HG03521 (cell line): ENCODE measurements around the gene DPYD.

Experiments used
- ATAC-seq: cut with Tn5 transposase; IDR thresholded peaks from one replicate; pipeline ENCODE4 v1.9.1; 2021; ENCODE audit warnings: mild to moderate bottlenecking, moderate library complexity; ENCODE audit not compliant: unreplicated experiment

The DPYD gene

GRCh38 chr1:97920832-97921571 is at the start of gene DPYD:
TSS of gene DPYD (minus strand) at chr1:97921034. CDS start at chr1:97920922, 112 bp downstream.
- ATAC-seq = peak; percentile 91

DNA sequence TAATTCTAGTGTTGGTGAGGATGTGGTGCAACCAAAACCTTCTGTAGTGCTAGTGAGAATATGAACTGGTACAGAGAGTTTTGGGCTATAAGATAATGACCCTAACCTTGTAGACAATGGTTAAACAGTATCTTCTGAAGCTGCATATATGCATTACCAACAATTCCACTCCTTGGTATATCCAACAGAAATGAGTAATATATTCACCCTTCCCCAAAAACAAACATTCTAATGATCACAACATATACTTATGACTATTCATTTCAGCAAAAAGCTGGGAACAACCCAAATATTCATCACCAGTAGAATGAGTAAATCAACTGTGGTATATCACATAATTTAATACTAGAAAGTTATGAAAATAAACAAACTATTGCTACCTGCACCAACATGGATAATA is 39.6 kb upstream of the DPYD start:
- ATAC-seq = no peak

- ATAC-seq = no peak
Measured at GRCh38 chr1:97947695-97948094, 26.9 kb upstream of the DPYD start.

GRCh38 chr1:97943354-97943753 is 22.5 kb upstream of the DPYD start:
- ATAC-seq = no peak

DNA sequence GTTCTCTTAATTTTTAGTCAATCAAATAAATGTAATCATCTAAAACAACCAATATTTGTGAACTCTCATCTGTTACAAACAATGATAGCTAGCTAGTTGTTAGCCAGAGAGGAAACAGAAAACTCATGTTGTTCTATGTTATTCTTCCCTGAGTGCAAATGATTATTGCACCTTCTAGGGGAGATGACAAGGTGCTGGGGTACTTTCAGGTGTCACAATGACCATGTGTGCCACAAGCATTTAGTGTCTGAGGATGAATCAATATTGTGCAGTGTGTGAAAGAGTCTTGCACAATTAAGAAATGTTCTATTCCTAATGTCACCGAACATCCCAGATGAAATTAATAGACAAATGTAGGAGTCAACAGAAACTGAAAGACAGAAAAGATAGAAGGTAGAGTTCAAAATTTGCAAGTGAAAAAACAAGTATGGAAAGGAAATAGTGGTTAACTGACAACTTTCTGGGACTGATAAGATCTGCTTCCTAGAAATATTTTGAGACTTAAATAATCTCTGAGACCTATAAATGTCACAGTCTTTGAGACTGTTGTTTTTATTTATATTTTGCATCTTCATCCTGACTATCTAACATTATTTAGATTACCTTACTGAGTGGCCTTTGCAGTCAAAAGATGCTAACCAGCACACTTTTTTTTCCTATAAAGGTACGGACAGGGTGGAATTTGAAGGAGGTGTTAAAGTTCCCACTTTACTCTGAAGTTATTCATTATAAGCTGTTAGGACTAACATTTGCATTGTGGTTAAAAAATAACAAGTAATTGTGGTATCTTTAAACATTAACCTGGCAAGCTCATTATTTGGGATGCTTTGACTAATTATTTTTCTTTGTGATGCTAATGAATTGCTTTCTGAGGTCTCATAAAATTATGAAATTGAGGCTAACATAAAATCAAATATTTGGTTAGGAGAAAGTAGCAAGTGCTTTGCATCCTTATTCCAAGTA is 21.6 kb upstream of the DPYD start:
- ATAC-seq = no peak

- ATAC-seq = no peak
Measured at GRCh38 chr1:97938285-97938642, 17.4 kb upstream of the DPYD start.

GRCh38 chr1:97936976-97937375 is 16.1 kb upstream of the DPYD start:
- ATAC-seq = no peak

GRCh38 chr1:97934491-97934890 is 13.7 kb upstream of the DPYD start:
- no peak for ATAC-seq

DNA sequence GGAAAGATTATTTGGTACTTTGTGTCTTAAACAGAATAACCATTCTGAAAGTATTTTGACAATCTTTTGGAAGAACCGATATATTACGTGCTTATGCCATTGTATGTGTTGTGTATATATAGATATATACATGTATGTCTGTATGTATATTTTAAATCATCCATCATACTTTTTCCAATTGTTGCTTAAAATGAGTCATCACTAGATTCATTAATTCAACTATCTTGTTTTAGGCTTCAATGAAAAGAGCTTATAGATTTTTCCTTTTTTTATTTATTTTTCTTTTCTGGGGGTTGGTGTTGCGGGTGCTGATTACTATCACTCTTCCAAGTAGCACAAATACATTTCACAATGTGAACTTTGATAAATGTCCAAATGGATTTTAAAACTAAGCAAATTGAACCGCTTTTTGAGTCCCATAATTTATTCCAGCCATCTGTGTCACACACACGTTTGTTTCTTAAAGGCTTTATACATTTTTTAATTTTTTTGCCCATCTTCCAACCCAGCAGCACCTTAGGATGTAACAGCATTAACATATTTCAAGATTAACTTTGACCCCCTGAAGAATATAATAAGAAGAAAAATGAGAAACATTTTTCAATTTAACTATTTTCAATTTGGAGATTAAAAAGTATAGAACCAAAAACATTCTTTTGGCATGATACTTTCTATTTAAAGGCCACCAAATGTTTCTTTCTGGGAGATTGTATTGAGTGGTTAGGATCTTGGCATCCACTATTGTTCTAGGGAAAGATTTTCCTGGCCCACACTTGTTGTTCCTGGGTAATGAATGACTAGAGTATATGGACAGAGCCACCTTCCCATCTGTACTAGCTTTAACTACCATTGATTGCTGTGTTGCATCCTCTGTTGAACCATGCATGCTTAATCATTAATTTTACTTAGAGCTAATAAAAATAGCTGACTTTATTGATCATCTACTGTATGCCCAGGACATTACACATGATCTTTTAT is 9.3 kb upstream of the DPYD start:
- no peak for ATAC-seq

DNA sequence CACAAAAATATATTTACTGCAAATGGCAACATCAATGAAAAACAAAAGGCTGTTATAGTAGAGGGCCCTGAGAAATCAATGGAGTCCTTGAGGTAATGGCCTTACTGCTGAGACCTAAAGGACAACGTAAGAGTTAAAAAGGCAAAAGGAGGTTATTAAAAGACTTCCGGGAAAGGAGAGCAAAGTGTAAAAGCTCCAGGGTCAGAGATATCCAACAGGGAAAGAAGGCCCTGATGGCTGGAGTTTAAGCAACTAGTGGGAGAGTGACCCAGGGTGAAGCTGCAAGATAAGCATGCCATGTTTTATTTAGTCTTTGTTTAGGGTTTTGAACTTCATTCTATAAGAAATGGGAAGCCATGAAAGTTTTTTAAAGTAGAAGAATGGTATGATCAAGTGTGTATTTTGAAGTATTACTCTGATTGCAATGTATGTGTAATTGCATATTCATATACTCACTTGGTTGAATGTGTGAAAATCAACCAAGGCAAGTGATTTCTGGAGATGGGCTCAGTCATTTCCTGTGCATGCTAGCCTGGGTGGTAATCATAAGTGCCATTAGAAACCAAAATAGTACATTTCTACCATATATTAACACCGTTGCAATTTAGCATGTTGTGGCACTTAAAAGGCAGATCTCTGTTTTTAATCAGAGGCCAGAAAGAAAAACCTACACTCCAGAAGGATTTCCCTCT is 5.3 kb upstream of the DPYD start:
- ATAC-seq = no peak

DNA sequence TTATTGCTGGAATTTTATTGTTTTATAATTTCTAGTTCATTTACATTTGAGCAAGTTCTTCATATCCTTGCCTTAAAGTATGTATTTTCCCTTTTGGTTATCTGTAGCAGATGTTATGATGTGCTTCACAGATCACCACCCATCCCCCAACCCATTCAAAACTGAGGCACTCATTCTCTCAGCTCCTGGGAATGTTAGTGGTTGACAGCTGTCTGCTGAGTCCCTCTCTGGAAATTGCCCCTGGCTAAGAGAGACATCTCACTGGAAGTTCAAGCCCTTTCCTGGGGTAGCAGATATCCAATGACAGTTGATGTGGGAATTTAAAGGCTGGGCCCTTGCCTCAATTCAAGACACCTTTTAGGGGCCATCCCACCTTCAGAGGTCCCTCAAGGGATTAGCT is 4.3 kb upstream of the DPYD start:
- no peak for ATAC-seq

DNA sequence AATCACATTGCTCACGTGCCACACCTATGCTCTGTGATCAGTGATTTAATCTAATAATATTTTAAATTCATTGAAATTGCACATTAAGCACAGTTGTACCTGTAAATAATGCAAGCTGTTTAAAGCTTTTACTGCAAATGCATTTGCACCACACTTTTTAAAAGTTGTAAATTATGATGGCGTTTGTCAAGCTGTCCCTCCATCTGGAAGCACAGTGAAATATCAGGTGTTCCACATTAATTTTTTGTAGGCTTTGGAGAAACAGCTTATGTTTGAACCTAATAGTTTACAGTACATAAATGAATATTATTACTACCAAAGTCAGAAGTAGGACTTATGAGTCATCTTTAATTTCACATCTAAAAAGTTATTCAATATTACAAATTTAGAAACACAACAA is 3.0 kb upstream of the DPYD start:
- ATAC-seq = no peak

GRCh38 chr1:97920276-97920831 is 480 bp downstream of the DPYD start:
- no peak for ATAC-seq

- ATAC-seq = no peak
Measured at GRCh38 chr1:97919585-97920261, 1.1 kb downstream of the DPYD start.

DNA sequence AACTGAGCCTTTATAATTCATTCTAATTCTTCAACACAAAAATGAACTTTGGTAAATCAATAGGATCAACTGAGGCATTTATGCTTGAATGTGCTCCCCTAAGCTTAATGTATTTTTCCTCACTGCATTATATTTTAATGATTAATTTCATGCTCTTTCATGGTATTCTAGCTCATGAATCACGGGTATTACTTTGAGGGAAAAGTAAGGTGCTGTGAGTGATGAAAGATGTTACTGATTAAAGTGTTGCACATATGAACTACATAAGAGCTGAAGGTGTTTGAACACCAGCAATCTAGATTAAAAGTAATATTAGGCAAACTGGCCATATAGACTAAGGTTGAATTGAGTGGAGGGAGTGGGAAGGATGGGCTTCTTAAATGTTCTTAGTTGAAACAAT is 1.9 kb downstream of the DPYD start:
- no peak for ATAC-seq

DNA sequence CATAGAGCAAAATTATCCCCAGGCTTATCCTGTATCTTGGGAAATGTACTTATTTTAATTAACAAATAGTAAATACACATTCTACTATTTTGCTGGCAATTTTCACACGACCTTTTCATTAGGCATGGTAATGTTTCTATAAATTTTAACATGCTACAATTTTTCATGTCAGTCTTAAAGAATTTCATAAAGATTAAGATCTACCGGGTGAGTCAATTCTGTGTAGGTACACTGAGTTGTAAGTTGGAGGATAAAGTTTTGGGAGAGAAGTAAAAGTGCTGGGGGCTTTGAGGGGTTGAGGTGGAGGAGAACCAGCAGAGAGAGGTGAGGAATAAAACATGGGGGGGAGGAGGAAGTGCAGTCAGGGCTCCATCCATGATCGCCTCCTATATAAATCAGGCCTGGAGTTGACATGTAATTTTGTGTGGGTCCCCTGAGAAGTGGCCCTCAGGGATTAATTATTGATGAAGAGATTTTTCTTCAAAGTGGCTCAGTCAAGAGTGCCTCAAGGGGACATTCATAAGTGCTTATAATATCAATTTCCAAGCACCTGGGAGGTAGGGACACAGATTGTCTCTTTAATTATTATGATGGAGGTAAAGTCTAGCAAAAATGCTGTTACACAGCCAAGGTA is 7.2 kb downstream of the DPYD start:
- ATAC-seq = no peak

- ATAC-seq = no peak
Measured at GRCh38 chr1:97911266-97912215, 9.3 kb downstream of the DPYD start.

DNA sequence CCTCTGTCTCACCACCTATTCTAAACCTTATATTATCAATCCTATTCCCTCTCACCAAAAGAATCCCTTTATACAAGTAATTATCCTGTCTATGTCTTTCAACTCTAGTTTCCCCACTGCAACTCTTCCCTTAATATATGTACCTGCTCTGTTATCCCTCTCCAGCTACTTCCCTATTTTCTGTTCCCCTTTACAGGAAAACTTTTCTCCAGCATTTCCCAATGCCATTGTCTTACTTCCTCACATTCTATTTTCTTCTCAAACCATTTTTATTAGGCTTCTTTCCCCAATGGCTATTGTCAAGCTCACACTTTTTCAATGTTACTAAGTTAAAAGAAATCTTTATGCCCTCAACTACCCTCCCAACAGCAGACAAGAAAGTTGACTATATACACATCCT is 11.6 kb downstream of the DPYD start:
- no peak for ATAC-seq
